ENCODE data around the gene VANGL1.

VANGL1 gene

DNA sequence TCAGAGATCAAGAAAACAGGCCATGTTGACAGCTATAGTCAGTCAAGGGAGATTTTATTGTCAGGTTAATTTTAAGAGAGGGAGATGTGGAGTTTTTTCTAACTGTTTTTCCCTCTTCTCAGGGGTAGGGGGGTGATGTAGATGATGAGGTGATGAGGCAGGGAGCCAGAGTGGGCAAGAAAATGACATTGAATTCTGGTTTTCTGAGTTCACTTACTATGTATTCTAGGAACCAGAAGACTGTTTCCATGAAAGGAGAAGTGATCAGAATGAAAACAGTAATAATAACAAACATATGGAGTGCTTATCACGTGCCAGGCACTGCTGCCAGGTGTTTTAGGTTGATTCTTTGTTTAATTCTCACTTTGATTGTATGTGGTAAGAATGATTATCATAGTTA lies 86.6 kb downstream of the VANGL1 start:
- Histone ChIP-seq H3K4me3 (ENCODE audit: low read depth, low read length) (no peak overlapping the region), H3K9ac (no peak overlapping the region), H3K79me2 (no peaks in the 10 kb centered on the region), H3K36me3 (ENCODE audit: control insufficient read depth, insufficient read depth, low read length) (no peaks in the 10 kb centered on the region), H2AFZ (no peak overlapping the region), H3K27me3 (ENCODE audit: control insufficient read depth, insufficient read depth, low read length) (no peaks in the 10 kb centered on the region), H3K4me1 (no peaks in the 10 kb centered on the region), H3K4me2 (ENCODE audit: low read length) (no peak overlapping the region), H3K9me3 (ENCODE audit: control insufficient read depth, low read length) (no peaks in the 10 kb centered on the region), H3K27ac (no peak overlapping the region)
- TF ChIP-seq, protein P1, sequence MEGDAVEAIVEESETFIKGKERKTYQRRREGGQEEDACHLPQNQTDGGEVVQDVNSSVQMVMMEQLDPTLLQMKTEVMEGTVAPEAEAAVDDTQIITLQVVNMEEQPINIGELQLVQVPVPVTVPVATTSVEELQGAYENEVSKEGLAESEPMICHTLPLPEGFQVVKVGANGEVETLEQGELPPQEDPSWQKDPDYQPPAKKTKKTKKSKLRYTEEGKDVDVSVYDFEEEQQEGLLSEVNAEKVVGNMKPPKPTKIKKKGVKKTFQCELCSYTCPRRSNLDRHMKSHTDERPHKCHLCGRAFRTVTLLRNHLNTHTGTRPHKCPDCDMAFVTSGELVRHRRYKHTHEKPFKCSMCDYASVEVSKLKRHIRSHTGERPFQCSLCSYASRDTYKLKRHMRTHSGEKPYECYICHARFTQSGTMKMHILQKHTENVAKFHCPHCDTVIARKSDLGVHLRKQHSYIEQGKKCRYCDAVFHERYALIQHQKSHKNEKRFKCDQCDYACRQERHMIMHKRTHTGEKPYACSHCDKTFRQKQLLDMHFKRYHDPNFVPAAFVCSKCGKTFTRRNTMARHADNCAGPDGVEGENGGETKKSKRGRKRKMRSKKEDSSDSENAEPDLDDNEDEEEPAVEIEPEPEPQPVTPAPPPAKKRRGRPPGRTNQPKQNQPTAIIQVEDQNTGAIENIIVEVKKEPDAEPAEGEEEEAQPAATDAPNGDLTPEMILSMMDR (IDR thresholded peaks at IDR 0.05), result no peak

- H3K9ac ChIP-seq, result no peak overlapping the region
- no peaks in the 10 kb centered on the region for H3K79me2 ChIP-seq
- H3K4me2 ChIP-seq (ENCODE audit: low read length), result no peak overlapping the region
- TF ChIP-seq, protein P1 (IDR thresholded peaks at IDR 0.05), result no peak
- H3K4me1 ChIP-seq, result no peaks in the 10 kb centered on the region
- no peak overlapping the region for H3K4me3 ChIP-seq (ENCODE audit: low read depth, low read length)
- H3K27ac ChIP-seq, result no peak overlapping the region
- no peak overlapping the region for H2AFZ ChIP-seq
- H3K27me3 ChIP-seq (ENCODE audit: control insufficient read depth, insufficient read depth, low read length), result no peaks in the 10 kb centered on the region
- H3K9me3 ChIP-seq (ENCODE audit: control insufficient read depth, low read length), result no peaks in the 10 kb centered on the region
- no peaks in the 10 kb centered on the region for H3K36me3 ChIP-seq (ENCODE audit: control insufficient read depth, insufficient read depth, low read length)
Measured at GRCh38 chr1:115729756-115730155, 88.0 kb downstream of the VANGL1 start.

GRCh38 chr1:115732316-115732715 lies 90.5 kb downstream of the VANGL1 start:
- H3K4me3 ChIP-seq (ENCODE audit: low read depth, low read length), result no peak overlapping the region
- TF ChIP-seq, protein P1 (IDR thresholded peaks at IDR 0.05), result no peak

GRCh38 chr1:115740811-115741210 lies 99.0 kb downstream of the VANGL1 start:
- H3K36me3 ChIP-seq (ENCODE audit: control insufficient read depth, insufficient read depth, low read length), result no peaks in the 10 kb centered on the region
- H2AFZ ChIP-seq, result no peak overlapping the region
- no peak overlapping the region for H3K4me2 ChIP-seq (ENCODE audit: low read length)
- no peaks in the 10 kb centered on the region for H3K79me2 ChIP-seq
- no peaks in the 10 kb centered on the region for H3K9me3 ChIP-seq (ENCODE audit: control insufficient read depth, low read length)
- H3K4me1 ChIP-seq, result no peaks in the 10 kb centered on the region
- no peak overlapping the region for H3K9ac ChIP-seq
- no peak overlapping the region for H3K4me3 ChIP-seq (ENCODE audit: low read depth, low read length)
- TF ChIP-seq, protein P1 (IDR thresholded peaks at IDR 0.05), result no peak
- no peaks in the 10 kb centered on the region for H3K27me3 ChIP-seq (ENCODE audit: control insufficient read depth, insufficient read depth, low read length)
- no peak overlapping the region for H3K27ac ChIP-seq

More at GRCh38 chr1:115732316-115732715, 90.5 kb downstream of the VANGL1 start:
- Histone ChIP-seq H3K4me1 (no peaks in the 10 kb centered on the region), H3K36me3 (ENCODE audit: control insufficient read depth, insufficient read depth, low read length) (no peaks in the 10 kb centered on the region), H3K4me2 (ENCODE audit: low read length) (no peak overlapping the region), H3K79me2 (no peaks in the 10 kb centered on the region), H2AFZ (no peak overlapping the region), H3K27me3 (ENCODE audit: control insufficient read depth, insufficient read depth, low read length) (no peaks in the 10 kb centered on the region), H3K9ac (no peak overlapping the region), H3K27ac (no peak overlapping the region), H3K9me3 (ENCODE audit: control insufficient read depth, low read length) (no peaks in the 10 kb centered on the region)

DNA sequence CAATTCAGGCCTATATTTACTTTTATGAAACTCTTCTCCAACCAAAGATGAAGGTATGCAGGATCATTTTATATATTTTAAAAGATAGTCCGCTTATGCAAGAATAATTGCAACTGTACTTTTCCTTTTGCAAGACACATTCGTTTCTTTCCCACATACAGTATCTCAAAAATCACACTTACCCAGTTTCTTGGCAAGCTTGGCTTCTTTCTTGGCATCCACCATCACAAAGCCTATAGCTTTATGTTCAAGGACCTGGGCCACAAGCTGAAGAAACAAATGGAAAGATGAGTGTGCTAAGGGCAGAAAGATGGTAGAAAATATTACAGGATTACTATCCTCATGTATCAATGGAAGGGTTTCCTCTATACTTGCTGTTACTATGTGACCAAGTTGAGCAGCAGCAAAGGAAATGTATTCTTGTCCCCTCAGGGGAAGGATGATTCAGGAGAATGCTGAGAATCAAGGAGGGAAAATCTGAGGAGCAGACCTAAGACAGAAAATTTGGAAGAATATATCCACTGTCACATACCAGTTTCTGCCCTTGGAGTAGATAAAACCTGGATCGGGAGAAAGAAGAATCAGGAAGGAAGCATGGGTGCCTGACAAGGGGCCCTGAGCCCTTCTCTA lies 103.0 kb downstream of the VANGL1 start:
- Histone ChIP-seq H3K9ac (no peak overlapping the region), H3K9me3 (ENCODE audit: control insufficient read depth, low read length) (no peaks in the 10 kb centered on the region), H3K4me1 (no peaks in the 10 kb centered on the region), H3K27me3 (ENCODE audit: control insufficient read depth, insufficient read depth, low read length) (no peaks in the 10 kb centered on the region), H3K36me3 (ENCODE audit: control insufficient read depth, insufficient read depth, low read length) (no peaks in the 10 kb centered on the region), H2AFZ (no peak overlapping the region), H3K4me2 (ENCODE audit: low read length) (no peak overlapping the region), H3K4me3 (ENCODE audit: low read depth, low read length) (no peak overlapping the region), H3K27ac (no peak overlapping the region), H3K79me2 (no peaks in the 10 kb centered on the region)
- TF ChIP-seq, protein P1 (IDR thresholded peaks at IDR 0.05), result no peak
